GM12878 (cell line): ENCODE measurements around the gene GBGT1. TPM values are rescaled to one million over a fixed set of nuclear protein-coding genes. Genes with fewer than 3 reads are reported as not detected.

ENCODE experiments used
- ATF3 ChIP-seq: IDR thresholded peaks from 2 replicates; pipeline ENCODE4 v1.6.1; 2011; ENCODE audit warnings: low read depth, mild to moderate bottlenecking, low read length, moderate library complexity, borderline replicate concordance; ENCODE audit errors: extremely low read depth
- BACH1 ChIP-seq: fragments of 450-650 bp; IDR thresholded peaks from 2 replicates; pipeline ENCODE4 v1.6.1; 2017; ENCODE audit warnings: mild to moderate bottlenecking, borderline replicate concordance
- CHD2 ChIP-seq: IDR thresholded peaks from 2 replicates; pipeline ENCODE4 v1.6.1; 2011; ENCODE audit warnings: low read depth, low read length, improper control_type of control experiment, borderline replicate concordance
- EP300 ChIP-seq, 2 experiments: fragments of 150-350 bp in 1 of 2; IDR thresholded peaks; 2 replicates each; pipeline ENCODE4 v1.6.1; 2011 to 2012; ENCODE audit warnings: low read depth in 2 of 2, low read length in 2 of 2, borderline replicate concordance in 1 of 2, improper control_type of control experiment in 1 of 2, inconsistent platforms in 1 of 2; ENCODE audit not compliant: control insufficient read depth in 1 of 2
- GABPA ChIP-seq: IDR thresholded peaks from 2 replicates; pipeline ENCODE4 v1.6.1; 2014; ENCODE audit warnings: antibody characterized with exemption, low read depth, mild to moderate bottlenecking, inconsistent platforms
- IRF3 ChIP-seq: fragments of 450-650 bp; IDR thresholded peaks from 2 replicates; pipeline ENCODE4 v1.6.1; 2014; ENCODE audit warnings: mild to moderate bottlenecking
- NFXL1 ChIP-seq: fragments of 450-650 bp; IDR thresholded peaks from 2 replicates; pipeline ENCODE4 v1.6.1; 2017; ENCODE audit warnings: antibody characterized with exemption, mild to moderate bottlenecking, borderline replicate concordance
- PBX3 ChIP-seq: IDR thresholded peaks from 2 replicates; pipeline ENCODE4 v1.6.1; 2011; ENCODE audit warnings: mild to moderate bottlenecking, low read depth, low read length, moderate library complexity; ENCODE audit not compliant: insufficient replicate concordance
- REST ChIP-seq: IDR thresholded peaks from 2 replicates; pipeline ENCODE4 v1.6.1; 2012; ENCODE audit warnings: mild to moderate bottlenecking, low read depth, low read length
- TARDBP ChIP-seq: IDR thresholded peaks from 2 replicates; pipeline ENCODE4 v1.6.1; 2016; ENCODE audit warnings: borderline replicate concordance
- TBL1XR1 ChIP-seq: IDR thresholded peaks from 2 replicates; pipeline ENCODE4 v1.6.1; 2012; ENCODE audit warnings: low read depth, low read length, improper control_type of control experiment
- TCF12 ChIP-seq: IDR thresholded peaks from 2 replicates; pipeline ENCODE4 v1.6.1; 2011; ENCODE audit warnings: low read depth, mild to moderate bottlenecking, low read length
- ZNF207 ChIP-seq: fragments of 450-650 bp; IDR thresholded peaks from 2 replicates; pipeline ENCODE4 v1.6.1; 2014; ENCODE audit warnings: antibody characterized with exemption, mild to moderate bottlenecking, borderline replicate concordance
- ZNF24 ChIP-seq: fragments of 450-650 bp; IDR thresholded peaks from 2 replicates; pipeline ENCODE4 v1.6.1; 2017; ENCODE audit warnings: antibody characterized with exemption, mild to moderate bottlenecking
- polyA plus RNA-seq, 11 experiments: library from polyadenylated mRNA; depleted of rRNA in 4 of 11; unstranded in 6 of 11; stranded (reverse) in 5 of 11; fragments of >200 nt; fragmentation: Nextera tagmentation in 4 of 11; fragmentation: Illumina TruSeq in 1 of 11; extraction: Ambion mirVana in 4 of 11; extraction: Trizol in 1 of 11; gene quantifications; 1 replicate in 1 of 11; 2 replicates in 10 of 11; pipeline versions ENCODE4 v1.2.1 to v1.2.3, GENCODE V29; 2011 to 2016; ENCODE audit warnings: inconsistent platforms in 2 of 11, missing spikeins in 2 of 11, low read depth in 1 of 11
- total RNA-seq, 4 experiments: library from RNA; depleted of rRNA in 3 of 4; stranded (reverse); fragments of >200 nt in 3 of 4; fragmentation: Illumina TruSeq in 1 of 4; extraction: Trizol in 1 of 4; gene quantifications; 2 replicates each; pipeline versions ENCODE4 v1.2.1 to v1.2.3, GENCODE V29; 2013 to 2021
- TF ChIP-seq, protein P1 (sequence below), 3 experiments: IDR thresholded peaks in 2 of 3; conservative IDR thresholded peaks in 1 of 3; 2 replicates each; pipeline ENCODE4 v1.5.1; 2011; ENCODE audit warnings: low read depth in 3 of 3, low read length in 3 of 3, mild to moderate bottlenecking in 3 of 3, control low read depth in 2 of 3, moderate library complexity in 2 of 3, inconsistent platforms in 1 of 3, mixed read lengths in 1 of 3; ENCODE audit not compliant: control insufficient read depth in 2 of 3, insufficient read depth in 1 of 3; ENCODE audit errors: extremely low read depth in 1 of 3
- TF ChIP-seq, protein P2 (sequence below): fragments of 450-650 bp; IDR thresholded peaks from 2 replicates; pipeline ENCODE4 v1.6.1; 2017; ENCODE audit warnings: mild to moderate bottlenecking

Gene GBGT1
- total and polyA plus RNA-seq, 10 of the 15 experiments (the other 5 are each of a cell fraction or from before 2014, with no cell fraction given): 0.08 to 1.9 (median 0.49) TPM

- no peak for TF ChIP-seq EP300 (IDR thresholded peaks at IDR 0.05; ENCODE audit: borderline replicate concordance in 1 of 2, control insufficient read depth in 1 of 2, low read depth in 2 of 2, low read length in 2 of 2)
- no peak for TF ChIP-seq TBL1XR1
- TF ChIP-seq ZNF207: peak; percentile 46; the same call in 1 of the 2 replicates
- no peak for TF ChIP-seq ATF3
- no peak for TF ChIP-seq NFXL1
- TF ChIP-seq TCF12: peak; percentile 61
- TF ChIP-seq CHD2: 0 out of 2 replicates have a peak, but pooled peaks have one; percentile 33
- no peak for TF ChIP-seq GABPA
- no peak for TF ChIP-seq ZNF24
- TF ChIP-seq PBX3: no peak
- TF ChIP-seq, protein P1, sequence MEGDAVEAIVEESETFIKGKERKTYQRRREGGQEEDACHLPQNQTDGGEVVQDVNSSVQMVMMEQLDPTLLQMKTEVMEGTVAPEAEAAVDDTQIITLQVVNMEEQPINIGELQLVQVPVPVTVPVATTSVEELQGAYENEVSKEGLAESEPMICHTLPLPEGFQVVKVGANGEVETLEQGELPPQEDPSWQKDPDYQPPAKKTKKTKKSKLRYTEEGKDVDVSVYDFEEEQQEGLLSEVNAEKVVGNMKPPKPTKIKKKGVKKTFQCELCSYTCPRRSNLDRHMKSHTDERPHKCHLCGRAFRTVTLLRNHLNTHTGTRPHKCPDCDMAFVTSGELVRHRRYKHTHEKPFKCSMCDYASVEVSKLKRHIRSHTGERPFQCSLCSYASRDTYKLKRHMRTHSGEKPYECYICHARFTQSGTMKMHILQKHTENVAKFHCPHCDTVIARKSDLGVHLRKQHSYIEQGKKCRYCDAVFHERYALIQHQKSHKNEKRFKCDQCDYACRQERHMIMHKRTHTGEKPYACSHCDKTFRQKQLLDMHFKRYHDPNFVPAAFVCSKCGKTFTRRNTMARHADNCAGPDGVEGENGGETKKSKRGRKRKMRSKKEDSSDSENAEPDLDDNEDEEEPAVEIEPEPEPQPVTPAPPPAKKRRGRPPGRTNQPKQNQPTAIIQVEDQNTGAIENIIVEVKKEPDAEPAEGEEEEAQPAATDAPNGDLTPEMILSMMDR (IDR thresholded peaks at IDR 0.05 in 2 of 3, conservative IDR thresholded peaks at IDR 0.05 in 1 of 3; ENCODE audit: control insufficient read depth in 2 of 3, extremely low read depth in 1 of 3, insufficient read depth in 1 of 3, low read depth in 3 of 3, low read length in 3 of 3): peak; percentile 23 to 32 (median 26); a peak in 4 of 6 replicates
- TF ChIP-seq, protein P2, sequence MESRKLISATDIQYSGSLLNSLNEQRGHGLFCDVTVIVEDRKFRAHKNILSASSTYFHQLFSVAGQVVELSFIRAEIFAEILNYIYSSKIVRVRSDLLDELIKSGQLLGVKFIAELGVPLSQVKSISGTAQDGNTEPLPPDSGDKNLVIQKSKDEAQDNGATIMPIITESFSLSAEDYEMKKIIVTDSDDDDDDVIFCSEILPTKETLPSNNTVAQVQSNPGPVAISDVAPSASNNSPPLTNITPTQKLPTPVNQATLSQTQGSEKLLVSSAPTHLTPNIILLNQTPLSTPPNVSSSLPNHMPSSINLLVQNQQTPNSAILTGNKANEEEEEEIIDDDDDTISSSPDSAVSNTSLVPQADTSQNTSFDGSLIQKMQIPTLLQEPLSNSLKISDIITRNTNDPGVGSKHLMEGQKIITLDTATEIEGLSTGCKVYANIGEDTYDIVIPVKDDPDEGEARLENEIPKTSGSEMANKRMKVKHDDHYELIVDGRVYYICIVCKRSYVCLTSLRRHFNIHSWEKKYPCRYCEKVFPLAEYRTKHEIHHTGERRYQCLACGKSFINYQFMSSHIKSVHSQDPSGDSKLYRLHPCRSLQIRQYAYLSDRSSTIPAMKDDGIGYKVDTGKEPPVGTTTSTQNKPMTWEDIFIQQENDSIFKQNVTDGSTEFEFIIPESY: no peak
- no peak for TF ChIP-seq IRF3
- no peak for TF ChIP-seq REST
- TF ChIP-seq TARDBP: no peak
- TF ChIP-seq BACH1: peak; percentile 75
Measured at GRCh38 chr9:133149130-133150015, 14.3 kb downstream of the GBGT1 start (continued).
